GDM1 (cell line): Measurements from ENCODE around the gene HIVEP3.

Source experiments
- DNase-seq: peaks from one replicate; lab custom pipeline; 2025; lab: John Stamatoyannopoulos, UW

The HIVEP3 gene

GRCh38 chr1:41461790-41462679, 456.7 kb downstream of the HIVEP3 start:
- no peak for DNase-seq

- no peak for DNase-seq
These were observed 461.7 kb downstream of the HIVEP3 start for GRCh38 chr1:41456847-41457540.
